ENCODE results near the gene GALNS. TPM values are rescaled to one million over a fixed set of nuclear protein-coding genes. Genes with fewer than 3 reads are reported as not detected.

The GALNS gene
- total and polyA plus RNA-seq, 2 of the 13 experiments (the other 11 are each of a cell fraction or from before 2014, with no cell fraction given): 9.2 to 9.8 TPM

- no peak for TF ChIP-seq BCLAF1 (IDR thresholded peaks at IDR 0.05)
- TF ChIP-seq THAP8 (CRISPR knock-in tag; IDR thresholded peaks at IDR 0.05; ENCODE audit: borderline replicate concordance): 0 out of 2 replicates have a peak, but pooled peaks have one; percentile 28
- TF ChIP-seq CBX5 (CRISPR knock-in tag; IDR thresholded peaks at IDR 0.05; ENCODE audit: borderline replicate concordance): no peak
- TF ChIP-seq ATAD3A (CRISPR knock-in tag; IDR thresholded peaks at IDR 0.05): no peak
- TF ChIP-seq ZBTB14 (CRISPR knock-in tag; IDR thresholded peaks at IDR 0.05): no peak
- no peak for TF ChIP-seq ETV6 (CRISPR knock-in tag; conservative IDR thresholded peaks at IDR 0.05)
- TF ChIP-seq TAF15 (IDR thresholded peaks at IDR 0.05; ENCODE audit: low read depth, low read length, poor library complexity, severe bottlenecking): no peak
- no peak for TF ChIP-seq GATAD1 (CRISPR knock-in tag; IDR thresholded peaks at IDR 0.05)
- TF ChIP-seq THRA (CRISPR knock-in tag; IDR thresholded peaks at IDR 0.05; ENCODE audit: borderline replicate concordance): 0 out of 2 replicates have a peak, but pooled peaks have one; percentile 23
- peak; percentile 58 for TF ChIP-seq RAD21 (CRISPR knock-in tag; IDR thresholded peaks at IDR 0.05)
- TF ChIP-seq DNMT1 (CRISPR knock-in tag; IDR thresholded peaks at IDR 0.05): peak; percentile 34; the same call in 1 of the 2 replicates
- TF ChIP-seq ZNF709 (CRISPR knock-in tag; IDR thresholded peaks at IDR 0.05): no peak
- TF ChIP-seq XRCC5 (optimal IDR thresholded peaks at IDR 0.05; ENCODE audit: low read length): peak; percentile 51
- no peak for TF ChIP-seq AFF4 (CRISPR knock-in tag; IDR thresholded peaks at IDR 0.05)
- TF ChIP-seq HNRNPL (IDR thresholded peaks at IDR 0.05; ENCODE audit: low read depth, low read length): peak; percentile 90
- TF ChIP-seq ZNF33A (CRISPR knock-in tag; IDR thresholded peaks at IDR 0.05; ENCODE audit: borderline replicate concordance): no peak
- TF ChIP-seq CHCHD3 (CRISPR knock-in tag; IDR thresholded peaks at IDR 0.05): no peak
- TF ChIP-seq ZNF331 (CRISPR knock-in tag; IDR thresholded peaks at IDR 0.05): 0 out of 2 replicates have a peak, but pooled peaks have one; percentile 15
- TF ChIP-seq SYNCRIP (IDR thresholded peaks at IDR 0.05; ENCODE audit: insufficient read depth, low read depth, low read length): no peak
- TF ChIP-seq ZSCAN22 (CRISPR knock-in tag; IDR thresholded peaks at IDR 0.05): no peak
Observed at GRCh38 chr16:88821168-88821850, 35.4 kb downstream of the GALNS start (continued).
